Cardiac muscle cell (in vitro differentiated cells and primary cell): ENCODE data around the gene TACSTD2. TPM values are rescaled to one million over a fixed set of nuclear protein-coding genes. Genes with fewer than 3 reads are reported as not detected.

Experiments used
- DNase-seq, 2 donors: peaks; one replicate each; pipeline versions ENCODE4 v3.0.0 to v3.0.0-alpha.2; 2010 to 2017; ENCODE audit warnings: low read depth in 1 of 2, low spot score in 1 of 2
- H3K27ac ChIP-seq: fragments of 200-600 bp; sonication (generic); 2 replicates; pipeline ENCODE4 v1.5.1; 2016
- H3K27me3 ChIP-seq: fragments of 200-600 bp; sonication (generic); 2 replicates; pipeline ENCODE4 v1.6.0; 2016; ENCODE audit warnings: control low read depth
- H3K36me3 ChIP-seq: fragments of 200-600 bp; sonication (generic); 2 replicates; pipeline ENCODE4 v1.5.1; 2016; ENCODE audit warnings: control low read depth
- H3K4me1 ChIP-seq: fragments of 200-600 bp; sonication (generic); 2 replicates; pipeline ENCODE4 v1.8.1; 2017; ENCODE audit warnings: low read depth, mild to moderate bottlenecking, mixed run types
- H3K4me3 ChIP-seq: fragments of 200-600 bp; sonication (generic); 2 replicates; pipeline ENCODE4 v1.5.1; 2016; ENCODE audit warnings: mild to moderate bottlenecking
- H3K9me3 ChIP-seq: fragments of 200-600 bp; sonication (generic); 2 replicates; pipeline ENCODE4 v1.5.1; 2017; ENCODE audit warnings: low read depth, mild to moderate bottlenecking, control low read depth
- CTCF ChIP-seq: IDR thresholded peaks from 2 replicates; pipeline ENCODE4 v1.5.1; 2012; ENCODE audit warnings: low read depth, mild to moderate bottlenecking, low read length
- polyA plus RNA-seq: library from polyadenylated mRNA; unstranded; fragments of >200 nt; fragmentation: Nextera tagmentation; extraction: Ambion mirVana; gene quantifications from 2 replicates; pipeline ENCODE4 v1.2.1, GENCODE V29; 2016
- total RNA-seq: library from RNA; depleted of rRNA; stranded (reverse); fragments of >200 nt; gene quantifications from 2 replicates; pipeline ENCODE4 v1.2.3, GENCODE V29; 2016

Gene TACSTD2
- total and polyA plus RNA-seq, 2 experiments from 2014 or later: 0.05 TPM; not detected in 1

GRCh38 chr1:58548371-58548770, 28.7 kb downstream of the TACSTD2 start:
- Histone ChIP-seq H3K9me3 (no peaks in the 10 kb centered on the region), H3K4me3 (no peak overlapping the region), H3K36me3 (no peaks in the 10 kb centered on the region), H3K27ac (no peak overlapping the region), H3K27me3 (no peaks in the 10 kb centered on the region), H3K4me1 (peaks cover 2% of the 10 kb centered on the region)
- no peak for TF ChIP-seq CTCF
- peak in 1 of 2 donors; percentile 64 for DNase-seq

GRCh38 chr1:58546520-58547308, 30.3 kb downstream of the TACSTD2 start, which contains the start of gene OMA1:
Gene OMA1, minus strand, starts transcription at chr1:58546726. Its CDS starts 7,432 bp downstream, at chr1:58539294.
- Histone ChIP-seq H3K27ac (peak within 1 kb of the TSS; percentile 98), H3K4me3 (peak within 1 kb of the TSS; percentile 48), H3K9me3 (no peaks in the 10 kb centered on the region), H3K4me1 (peaks cover 2% of the 10 kb centered on the region), H3K36me3 (no peaks in the 10 kb centered on the region), H3K27me3 (no peaks in the 10 kb centered on the region)
- peak; percentile 98 for TF ChIP-seq CTCF
- peak; percentile 99 for DNase-seq

GRCh38 chr1:58545591-58546519, 31.2 kb downstream of the TACSTD2 start:
- Histone ChIP-seq H3K27me3 (no peaks in the 10 kb centered on the region), H3K4me3 (peak overlapping the region; percentile 48), H3K27ac (peak overlapping the region; percentile 98), H3K36me3 (no peaks in the 10 kb centered on the region), H3K9me3 (no peaks in the 10 kb centered on the region), H3K4me1 (peaks cover 2% of the 10 kb centered on the region)
- TF ChIP-seq CTCF: no peak
- peak; percentile 85 to 88 for DNase-seq

- Histone ChIP-seq H3K36me3 (no peaks in the 10 kb centered on the region), H3K27me3 (no peaks in the 10 kb centered on the region), H3K4me1 (peaks cover 2% of the 10 kb centered on the region), H3K27ac (no peak overlapping the region), H3K4me3 (no peak overlapping the region), H3K9me3 (no peaks in the 10 kb centered on the region)
- no peak for DNase-seq
- no peak for TF ChIP-seq CTCF
Measured at GRCh38 chr1:58543260-58543659, 33.8 kb downstream of the TACSTD2 start.

GRCh38 chr1:58539553-58539952, 37.5 kb downstream of the TACSTD2 start:
- TF ChIP-seq CTCF: no peak
- Histone ChIP-seq H3K27me3 (no peaks in the 10 kb centered on the region), H3K27ac (no peak overlapping the region), H3K36me3 (no peaks in the 10 kb centered on the region), H3K4me1 (no peaks in the 10 kb centered on the region), H3K4me3 (no peak overlapping the region), H3K9me3 (no peaks in the 10 kb centered on the region)
- peak in 1 of 2 donors; percentile 55 for DNase-seq
